HFF-Myc (cell line): ENCODE results near the gene KITLG.
A peak's percentile ranks its signal among the peaks of the same experiment; 100 is the strongest.

ENCODE experiments used
- DNase-seq: peaks from one replicate; pipeline ENCODE4 v3.0.0-alpha.2; 2011; ENCODE audit warnings: low read depth; ENCODE audit errors: extremely low read depth
- H3K4me3 ChIP-seq: replicated peaks from 2 replicates; pipeline ENCODE4 v1.5.1; 2011; ENCODE audit warnings: low read depth, mild to moderate bottlenecking, control low read depth, low read length
- TF ChIP-seq, protein P1 (sequence below): IDR thresholded peaks from 2 replicates; pipeline ENCODE4 v1.5.1; 2012; ENCODE audit warnings: mild to moderate bottlenecking, low read depth, low read length, control low read depth; ENCODE audit errors: missing control alignments

The KITLG gene

DNA sequence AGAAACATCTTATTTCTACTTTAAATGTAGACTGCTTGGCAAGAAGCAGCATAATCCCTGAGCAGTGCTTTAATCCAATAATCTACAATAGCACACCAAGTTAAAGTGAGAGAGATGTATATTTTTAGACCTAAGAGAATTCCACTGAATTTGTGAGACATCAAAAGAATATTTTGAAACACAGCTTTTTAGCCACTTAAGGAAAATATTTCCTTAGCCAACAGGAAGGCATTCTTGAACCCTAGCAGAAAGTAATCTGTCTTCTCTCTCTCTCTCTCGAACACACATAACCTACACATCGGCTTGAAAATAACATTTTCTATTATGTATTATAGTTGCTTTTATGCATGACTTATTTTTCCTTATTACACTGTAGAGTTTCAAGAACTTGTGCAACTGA, 34.0 kb downstream of the KITLG start:
- no peak overlapping the region for H3K4me3 ChIP-seq
- no peak for DNase-seq
- TF ChIP-seq, protein P1, sequence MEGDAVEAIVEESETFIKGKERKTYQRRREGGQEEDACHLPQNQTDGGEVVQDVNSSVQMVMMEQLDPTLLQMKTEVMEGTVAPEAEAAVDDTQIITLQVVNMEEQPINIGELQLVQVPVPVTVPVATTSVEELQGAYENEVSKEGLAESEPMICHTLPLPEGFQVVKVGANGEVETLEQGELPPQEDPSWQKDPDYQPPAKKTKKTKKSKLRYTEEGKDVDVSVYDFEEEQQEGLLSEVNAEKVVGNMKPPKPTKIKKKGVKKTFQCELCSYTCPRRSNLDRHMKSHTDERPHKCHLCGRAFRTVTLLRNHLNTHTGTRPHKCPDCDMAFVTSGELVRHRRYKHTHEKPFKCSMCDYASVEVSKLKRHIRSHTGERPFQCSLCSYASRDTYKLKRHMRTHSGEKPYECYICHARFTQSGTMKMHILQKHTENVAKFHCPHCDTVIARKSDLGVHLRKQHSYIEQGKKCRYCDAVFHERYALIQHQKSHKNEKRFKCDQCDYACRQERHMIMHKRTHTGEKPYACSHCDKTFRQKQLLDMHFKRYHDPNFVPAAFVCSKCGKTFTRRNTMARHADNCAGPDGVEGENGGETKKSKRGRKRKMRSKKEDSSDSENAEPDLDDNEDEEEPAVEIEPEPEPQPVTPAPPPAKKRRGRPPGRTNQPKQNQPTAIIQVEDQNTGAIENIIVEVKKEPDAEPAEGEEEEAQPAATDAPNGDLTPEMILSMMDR: no peak

DNA sequence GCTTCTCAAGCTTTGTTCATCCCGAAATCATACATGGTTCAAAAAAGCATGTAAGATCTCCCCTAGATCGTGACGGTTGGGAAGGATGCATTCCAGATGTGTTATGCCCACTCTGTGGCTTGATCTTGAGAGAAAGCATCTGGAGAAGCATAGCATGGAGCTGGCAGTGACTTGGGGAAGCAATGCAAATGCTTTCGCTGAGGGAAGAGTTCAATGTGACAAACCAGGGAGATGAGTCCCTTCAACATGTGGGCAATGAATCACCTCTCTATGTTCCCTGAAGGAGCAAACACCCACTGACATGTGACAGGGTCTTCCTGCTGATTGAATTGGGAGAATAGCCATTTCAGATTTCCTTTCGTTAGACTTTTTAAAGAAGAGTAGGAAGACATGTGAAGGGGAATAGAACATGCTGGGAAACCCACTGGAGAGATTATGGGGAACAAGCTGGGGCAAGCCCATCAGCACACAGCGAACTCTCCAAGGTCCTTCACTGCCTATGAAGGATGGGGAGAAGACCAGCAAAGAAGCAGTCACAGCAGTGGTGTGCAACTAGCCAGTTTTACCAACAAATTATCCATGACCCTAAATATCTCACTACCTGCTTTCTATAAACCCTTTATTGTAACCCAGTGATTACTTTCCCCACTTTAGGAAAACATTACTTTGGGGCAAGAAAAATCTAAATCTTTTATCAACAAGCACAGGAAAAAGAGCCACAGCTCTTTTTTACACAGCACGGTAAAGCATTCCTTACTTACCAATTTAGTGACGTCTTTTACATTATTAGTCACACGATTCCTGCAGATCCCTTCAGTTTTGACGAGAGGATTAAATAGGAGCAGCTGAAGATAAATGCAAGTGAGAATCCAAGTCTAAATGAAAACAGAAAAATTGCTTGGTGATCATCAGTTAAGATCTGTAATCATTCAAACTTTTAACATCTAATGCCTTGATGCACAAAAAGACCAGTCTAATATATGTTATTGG, 35.0 kb downstream of the KITLG start:
- DNase-seq: peak; percentile 72
- no peak overlapping the region for H3K4me3 ChIP-seq
- TF ChIP-seq, protein P1: no peak

DNA sequence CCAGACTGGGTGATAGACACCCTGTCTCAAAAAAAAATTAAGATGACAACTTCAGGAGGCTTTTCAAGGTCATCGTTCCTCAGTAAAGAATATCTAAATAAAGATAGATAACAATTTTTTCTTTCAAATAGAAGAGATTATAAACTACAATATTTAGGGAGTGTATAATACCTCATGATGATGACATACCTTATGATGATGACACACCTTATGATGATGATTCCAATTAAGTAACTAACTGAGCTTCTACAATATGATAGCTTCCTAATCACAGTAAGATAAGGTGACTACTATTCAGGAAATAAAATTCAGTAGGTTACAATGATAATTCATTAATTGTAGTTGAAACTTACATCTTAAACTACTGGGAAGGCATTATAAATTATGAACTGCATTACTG, 40.4 kb downstream of the KITLG start:
- TF ChIP-seq, protein P1: no peak
- DNase-seq: no peak
- no peak overlapping the region for H3K4me3 ChIP-seq

DNA sequence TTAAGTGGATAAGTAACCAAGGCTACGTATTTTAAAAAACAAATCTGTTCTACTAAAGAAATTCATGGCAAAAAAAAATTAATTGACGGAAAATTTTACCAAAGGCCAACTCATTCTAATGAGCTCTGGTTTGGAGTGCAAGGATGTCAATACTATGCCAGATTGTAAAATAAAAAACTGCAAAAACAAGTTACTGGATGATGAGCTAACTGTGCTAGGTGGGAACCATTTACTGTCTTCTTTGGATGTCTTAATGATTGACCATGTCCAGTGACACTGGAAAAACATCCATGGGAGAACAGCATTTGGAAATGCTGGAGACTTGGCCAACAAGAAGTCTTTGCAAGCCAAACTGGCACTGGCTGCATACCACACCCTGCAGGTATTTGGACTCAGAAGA, 41.6 kb downstream of the KITLG start:
- DNase-seq: no peak
- TF ChIP-seq, protein P1: no peak
- H3K4me3 ChIP-seq: no peak overlapping the region

DNA sequence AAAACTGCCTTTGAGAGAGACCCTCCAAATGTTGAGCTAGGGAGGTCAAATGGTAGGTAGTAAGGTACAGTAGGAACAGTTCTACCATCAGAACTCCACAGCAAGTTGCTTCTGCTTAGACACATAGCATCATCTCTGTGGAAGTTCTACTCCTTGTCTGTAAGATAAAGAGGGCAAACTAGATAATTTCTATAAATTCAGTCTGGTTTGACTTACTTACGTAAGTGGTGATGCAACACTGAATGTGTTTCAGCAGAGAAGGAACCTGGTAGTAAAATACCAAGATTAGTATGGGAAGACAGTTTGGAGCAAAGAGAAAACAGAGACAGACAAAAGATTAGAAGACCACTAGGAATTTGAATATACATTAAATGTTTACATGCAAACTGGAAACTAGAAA, 42.0 kb downstream of the KITLG start:
- H3K4me3 ChIP-seq: no peak overlapping the region
- TF ChIP-seq, protein P1: no peak
- no peak for DNase-seq

DNA sequence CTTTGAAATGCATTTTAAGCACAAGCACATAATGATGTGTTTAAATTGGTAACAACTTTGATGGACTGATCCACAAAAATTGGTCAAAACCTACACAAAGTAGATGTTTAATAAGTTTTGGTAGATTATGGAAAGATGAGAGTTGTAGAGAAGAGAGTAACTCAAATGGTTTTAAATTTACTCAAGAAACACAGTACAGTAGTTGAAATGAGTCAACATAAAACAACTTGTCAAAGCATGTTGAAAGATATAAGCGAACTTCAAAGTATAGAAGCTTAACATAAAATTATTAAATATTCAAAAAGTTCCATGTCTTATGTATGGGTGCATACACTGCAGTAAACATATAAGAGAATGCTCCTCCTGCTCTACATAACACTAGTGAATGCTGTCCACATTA, 49.4 kb downstream of the KITLG start:
- TF ChIP-seq, protein P1: no peak
- DNase-seq: no peak
- no peak overlapping the region for H3K4me3 ChIP-seq
